Brain microvascular endothelial cell (primary cell): ENCODE data around the gene FGD6.

Source experiments
- DNase-seq: peaks from one replicate; pipeline ENCODE4 v3.0.0-alpha.2; 2020
- H3K27ac ChIP-seq: fragments of 250-450 bp; sonication (Bioruptor Pico); 2 replicates; pipeline ENCODE4 v1.5.1; 2020; ENCODE audit warnings: mild to moderate bottlenecking, moderate library complexity
- H3K27me3 ChIP-seq: fragments of 250-450 bp; sonication (Bioruptor Pico); replicated peaks from 2 replicates; pipeline ENCODE4 v1.5.1; 2020; ENCODE audit warnings: mild to moderate bottlenecking
- H3K36me3 ChIP-seq: fragments of 250-450 bp; sonication (Bioruptor Pico); replicated peaks from 2 replicates; pipeline ENCODE4 v1.5.1; 2020; ENCODE audit warnings: mild to moderate bottlenecking
- H3K4me3 ChIP-seq: 2 replicates; pipeline ENCODE4 v1.5.1; 2011; ENCODE audit warnings: low read depth, mild to moderate bottlenecking, control low read depth, low read length, moderate library complexity
- in situ Hi-C: cut with HindIII; loops from 2 replicates; pipeline ENCODE4 v1.10.0; 2017; ENCODE audit warnings: low sequenced_read_pairs, low pct_ligation_motif_present
- TF ChIP-seq, protein P1 (sequence below): IDR thresholded peaks from 2 replicates; pipeline ENCODE4 v1.5.1; 2011; ENCODE audit warnings: low read depth, mild to moderate bottlenecking, moderate library complexity, low read length, control low read depth, inconsistent platforms; ENCODE audit errors: missing control alignments

Gene FGD6

DNA sequence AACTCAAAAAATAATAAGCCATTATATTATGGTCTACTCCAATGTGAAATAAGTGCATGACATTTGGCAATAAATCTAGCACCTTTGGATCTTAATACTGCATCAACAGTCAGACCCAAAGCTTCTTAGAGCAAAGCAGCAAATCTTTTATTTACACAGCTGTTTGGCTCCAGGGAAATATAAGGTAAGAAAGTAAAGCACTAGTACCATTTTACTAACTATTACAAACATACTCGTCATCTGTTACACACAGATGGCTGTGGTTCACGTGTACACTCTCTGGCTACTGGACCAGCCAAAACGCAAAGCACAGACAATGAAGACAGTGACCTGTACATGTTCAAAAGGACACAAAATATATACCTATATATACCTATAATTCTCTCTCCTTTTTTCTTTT, 2.8 kb downstream of the FGD6 start:
- Histone ChIP-seq H3K27ac (no peak overlapping the region), H3K36me3 (no peaks in the 10 kb centered on the region), H3K27me3 (no peaks in the 10 kb centered on the region), H3K4me3 (no peak overlapping the region)
- in situ Hi-C loops: no loop called here
- no peak for DNase-seq
- TF ChIP-seq, protein P1, sequence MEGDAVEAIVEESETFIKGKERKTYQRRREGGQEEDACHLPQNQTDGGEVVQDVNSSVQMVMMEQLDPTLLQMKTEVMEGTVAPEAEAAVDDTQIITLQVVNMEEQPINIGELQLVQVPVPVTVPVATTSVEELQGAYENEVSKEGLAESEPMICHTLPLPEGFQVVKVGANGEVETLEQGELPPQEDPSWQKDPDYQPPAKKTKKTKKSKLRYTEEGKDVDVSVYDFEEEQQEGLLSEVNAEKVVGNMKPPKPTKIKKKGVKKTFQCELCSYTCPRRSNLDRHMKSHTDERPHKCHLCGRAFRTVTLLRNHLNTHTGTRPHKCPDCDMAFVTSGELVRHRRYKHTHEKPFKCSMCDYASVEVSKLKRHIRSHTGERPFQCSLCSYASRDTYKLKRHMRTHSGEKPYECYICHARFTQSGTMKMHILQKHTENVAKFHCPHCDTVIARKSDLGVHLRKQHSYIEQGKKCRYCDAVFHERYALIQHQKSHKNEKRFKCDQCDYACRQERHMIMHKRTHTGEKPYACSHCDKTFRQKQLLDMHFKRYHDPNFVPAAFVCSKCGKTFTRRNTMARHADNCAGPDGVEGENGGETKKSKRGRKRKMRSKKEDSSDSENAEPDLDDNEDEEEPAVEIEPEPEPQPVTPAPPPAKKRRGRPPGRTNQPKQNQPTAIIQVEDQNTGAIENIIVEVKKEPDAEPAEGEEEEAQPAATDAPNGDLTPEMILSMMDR: no peak

DNA sequence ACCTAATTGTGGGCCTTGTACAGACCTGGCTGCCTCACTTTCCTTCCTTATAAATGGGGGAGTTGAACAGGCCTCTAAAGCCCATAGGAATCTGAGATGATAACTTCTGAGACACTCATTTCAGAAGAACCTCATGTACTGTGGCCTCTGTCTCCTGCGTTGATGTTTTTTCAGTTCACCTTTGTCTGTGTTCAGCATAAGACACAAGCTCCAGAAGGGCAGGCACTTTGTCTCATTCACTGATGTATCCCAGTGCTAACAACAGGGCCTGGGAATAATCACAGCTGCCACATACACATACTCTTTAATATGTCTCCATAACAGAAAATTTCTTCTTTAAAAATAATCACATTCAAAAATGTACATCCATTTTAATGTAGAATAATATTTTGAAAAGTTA, 3.3 kb downstream of the FGD6 start:
- in situ Hi-C loops: no loop called here
- H3K27me3 ChIP-seq: no peaks in the 10 kb centered on the region
- H3K4me3 ChIP-seq: no peak overlapping the region
- TF ChIP-seq, protein P1: no peak
- H3K27ac ChIP-seq: no peak overlapping the region
- no peak for DNase-seq
- no peaks in the 10 kb centered on the region for H3K36me3 ChIP-seq

DNA sequence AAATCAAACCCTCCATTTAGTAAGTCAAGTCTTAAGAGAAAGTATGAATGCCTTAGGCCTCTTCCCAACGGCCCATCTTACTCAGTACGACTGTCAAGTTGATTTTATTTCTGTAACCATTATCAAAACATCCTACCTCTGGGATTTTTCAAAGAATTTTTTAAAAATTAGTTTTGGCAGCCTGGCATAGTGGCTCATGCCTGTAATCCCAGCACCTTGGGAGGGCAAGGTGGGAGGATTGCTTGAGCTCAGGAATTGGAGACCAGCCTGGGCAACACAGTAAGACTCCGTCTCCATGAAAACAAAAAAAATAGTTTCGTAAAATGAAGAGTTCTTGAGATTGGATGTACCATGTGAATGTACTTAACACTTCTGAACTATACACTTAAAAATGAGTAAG, 4.1 kb downstream of the FGD6 start:
- TF ChIP-seq, protein P1: no peak
- H3K4me3 ChIP-seq: no peak overlapping the region
- in situ Hi-C loops: no loop called here
- H3K27me3 ChIP-seq: no peaks in the 10 kb centered on the region
- no peaks in the 10 kb centered on the region for H3K36me3 ChIP-seq
- H3K27ac ChIP-seq: no peak overlapping the region
- no peak for DNase-seq

DNA sequence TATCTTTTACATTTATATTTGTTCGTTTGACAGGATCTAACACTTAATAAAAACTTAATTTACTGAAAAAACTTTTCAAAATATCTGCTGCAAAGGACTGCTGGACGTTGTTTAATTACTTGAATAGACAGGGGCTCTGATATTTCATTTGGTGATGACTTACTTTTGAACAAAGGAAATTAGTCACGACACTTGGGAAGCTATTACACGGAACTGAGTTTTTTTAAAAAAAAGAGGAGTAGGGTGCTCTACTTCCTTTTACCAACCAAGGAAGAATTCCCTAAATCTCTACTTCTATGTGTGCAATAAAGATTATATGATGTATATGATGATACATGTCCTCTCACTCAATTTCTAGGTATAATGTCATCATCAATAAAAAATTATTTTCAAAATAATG, 4.7 kb downstream of the FGD6 start:
- H3K4me3 ChIP-seq: no peak overlapping the region
- DNase-seq: no peak
- TF ChIP-seq, protein P1: no peak
- no peaks in the 10 kb centered on the region for H3K36me3 ChIP-seq
- no peaks in the 10 kb centered on the region for H3K27me3 ChIP-seq
- peak overlapping the region; percentile 12 for H3K27ac ChIP-seq
- in situ Hi-C loops: no loop called here

DNA sequence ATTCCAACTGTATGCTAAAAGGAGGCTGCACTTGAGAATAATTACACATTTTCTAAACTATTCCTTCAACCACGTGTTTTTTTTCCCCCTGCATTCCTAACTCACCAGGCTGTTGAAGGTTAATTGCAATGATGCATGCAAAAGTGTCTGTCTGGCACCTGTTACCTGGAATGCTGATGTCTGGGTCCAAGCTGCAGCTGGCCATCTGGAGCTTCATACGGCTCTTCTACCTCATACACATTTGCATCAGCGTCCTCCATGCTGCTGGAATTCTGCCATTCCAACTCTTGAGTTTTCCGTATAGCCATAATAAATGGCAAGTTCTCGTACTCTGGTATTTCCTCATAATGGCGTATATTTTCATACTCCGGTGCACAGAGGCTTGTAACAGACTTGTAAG, 8.6 kb downstream of the FGD6 start:
- H3K36me3 ChIP-seq: no peaks in the 10 kb centered on the region
- H3K4me3 ChIP-seq: no peak overlapping the region
- H3K27ac ChIP-seq: no peak overlapping the region
- in situ Hi-C loops: no loop called here
- no peaks in the 10 kb centered on the region for H3K27me3 ChIP-seq
- TF ChIP-seq, protein P1: no peak
- no peak for DNase-seq

DNA sequence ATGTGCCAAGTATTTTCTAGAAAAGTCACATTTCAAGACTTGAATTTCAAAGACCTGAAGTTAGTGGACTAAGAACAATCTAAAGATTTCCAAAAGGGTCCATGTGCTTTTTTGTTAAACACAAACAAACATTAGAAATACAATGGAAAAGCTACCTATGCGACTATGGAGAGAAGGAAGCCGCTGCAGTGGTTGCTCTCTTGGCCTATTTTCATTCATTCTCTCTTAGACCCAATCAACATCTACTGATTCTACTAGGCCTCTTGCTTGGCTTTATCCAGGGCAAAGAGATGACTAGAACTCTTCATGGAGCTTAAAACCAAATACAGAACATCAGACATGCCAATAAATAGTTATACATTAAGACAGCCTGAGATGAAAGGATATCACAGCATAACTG, 9.9 kb downstream of the FGD6 start:
- Histone ChIP-seq H3K27ac (no peak overlapping the region), H3K27me3 (no peaks in the 10 kb centered on the region), H3K36me3 (no peaks in the 10 kb centered on the region), H3K4me3 (no peak overlapping the region)
- TF ChIP-seq, protein P1: no peak
- no peak for DNase-seq
- in situ Hi-C loops: no loop called here
